Thyroid gland (tissue), 4 donors: ENCODE data around the gene CDHR3.

ENCODE experiments used
- POLR2A ChIP-seq, 2 donors: fragments of 450-650 bp; IDR thresholded peaks; one replicate each; pipeline ENCODE4 v1.6.1; 2017; ENCODE audit warnings: antibody characterized with exemption in 2 of 2, mild to moderate bottlenecking in 2 of 2, moderate library complexity in 1 of 2
- TF ChIP-seq, protein P1 (sequence below), 6 experiments: fragments of 200-600 bp in 3 of 6; fragments of 450-650 bp in 3 of 6; sonication (generic) in 3 of 6; IDR thresholded peaks; one replicate each; pipeline ENCODE4 v1.5.1; 2016 to 2019; ENCODE audit warnings: antibody characterized with exemption in 6 of 6, mild to moderate bottlenecking in 2 of 6, inconsistent platforms in 1 of 6, moderate library complexity in 1 of 6

DNA sequence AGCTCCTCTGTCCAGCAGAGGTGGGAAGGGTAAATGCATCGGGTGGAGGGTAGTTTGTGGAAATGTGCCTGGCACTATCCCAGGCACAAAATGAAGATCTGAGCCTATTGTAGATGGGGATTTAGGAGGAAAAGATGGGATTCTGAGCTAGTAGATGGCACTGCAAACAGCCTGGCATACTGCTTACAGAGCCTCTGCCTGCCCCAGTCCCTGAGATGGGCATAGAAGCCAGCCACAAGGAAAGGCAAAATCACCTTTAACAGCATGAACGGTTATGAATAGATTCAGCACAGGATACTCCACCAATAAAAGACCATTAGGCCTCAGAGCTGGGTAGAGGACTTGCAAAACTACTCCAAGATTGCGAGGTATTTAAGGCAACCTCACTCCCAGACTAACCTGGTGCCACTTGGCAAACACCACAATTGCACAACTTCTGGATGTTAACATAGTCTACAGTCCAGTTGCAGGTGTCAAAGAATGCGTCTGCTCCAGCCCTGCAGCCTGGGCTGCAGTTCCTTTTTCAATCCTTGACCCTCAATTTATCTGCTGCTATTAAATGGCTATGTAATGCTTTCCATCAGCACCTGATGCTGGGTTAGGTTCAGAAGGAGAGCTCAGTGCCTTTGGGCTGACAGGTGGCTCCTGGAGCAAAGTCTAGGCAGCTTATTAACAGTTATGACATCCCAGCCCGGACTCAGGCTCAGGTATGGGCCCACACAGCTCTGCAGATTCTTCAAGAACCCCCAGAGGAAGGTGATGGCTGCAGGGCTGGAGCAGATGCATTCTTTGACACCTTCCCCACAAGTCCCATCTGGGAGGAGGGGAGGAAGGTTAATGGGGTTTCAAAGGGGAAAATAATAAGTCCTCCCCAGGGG lies 34.0 kb downstream of the CDHR3 start:
- TF ChIP-seq, protein P1, sequence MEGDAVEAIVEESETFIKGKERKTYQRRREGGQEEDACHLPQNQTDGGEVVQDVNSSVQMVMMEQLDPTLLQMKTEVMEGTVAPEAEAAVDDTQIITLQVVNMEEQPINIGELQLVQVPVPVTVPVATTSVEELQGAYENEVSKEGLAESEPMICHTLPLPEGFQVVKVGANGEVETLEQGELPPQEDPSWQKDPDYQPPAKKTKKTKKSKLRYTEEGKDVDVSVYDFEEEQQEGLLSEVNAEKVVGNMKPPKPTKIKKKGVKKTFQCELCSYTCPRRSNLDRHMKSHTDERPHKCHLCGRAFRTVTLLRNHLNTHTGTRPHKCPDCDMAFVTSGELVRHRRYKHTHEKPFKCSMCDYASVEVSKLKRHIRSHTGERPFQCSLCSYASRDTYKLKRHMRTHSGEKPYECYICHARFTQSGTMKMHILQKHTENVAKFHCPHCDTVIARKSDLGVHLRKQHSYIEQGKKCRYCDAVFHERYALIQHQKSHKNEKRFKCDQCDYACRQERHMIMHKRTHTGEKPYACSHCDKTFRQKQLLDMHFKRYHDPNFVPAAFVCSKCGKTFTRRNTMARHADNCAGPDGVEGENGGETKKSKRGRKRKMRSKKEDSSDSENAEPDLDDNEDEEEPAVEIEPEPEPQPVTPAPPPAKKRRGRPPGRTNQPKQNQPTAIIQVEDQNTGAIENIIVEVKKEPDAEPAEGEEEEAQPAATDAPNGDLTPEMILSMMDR (IDR thresholded peaks at IDR 0.05), result no peak
- TF ChIP-seq POLR2A (IDR thresholded peaks at IDR 0.05), result no peak
